ENCODE results near the gene CNTN2. TPM values are rescaled to one million over a fixed set of nuclear protein-coding genes. Genes with fewer than 3 reads are reported as not detected.
A peak's percentile ranks its signal among the peaks of the same experiment; 100 is the strongest.

Gene CNTN2
- total and polyA plus RNA-seq, 5 donors: 0.78 to 1.8 (median 1.4) TPM

DNA sequence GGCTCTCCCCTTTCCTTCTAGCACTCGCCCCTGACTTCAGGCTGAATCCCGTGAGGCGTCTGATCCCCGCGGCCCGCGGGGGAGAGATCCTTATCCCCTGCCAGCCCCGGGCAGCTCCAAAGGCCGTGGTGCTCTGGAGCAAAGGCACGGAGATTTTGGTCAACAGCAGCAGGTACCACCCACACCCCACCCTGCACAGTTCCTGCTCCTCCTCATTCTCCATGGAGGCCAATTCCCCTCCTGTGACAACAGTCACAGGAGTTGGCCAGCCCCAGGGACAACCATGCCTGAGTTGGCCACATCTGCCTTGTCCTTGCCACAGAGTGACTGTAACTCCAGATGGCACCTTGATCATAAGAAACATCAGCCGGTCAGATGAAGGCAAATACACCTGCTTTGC, 21.3 kb downstream of the CNTN2 start:
- intact Hi-C loops (cut with DNase I): loop anchor here in 3 of 4 donors (5.0 kb wide), 2 partner anchors 77 to 82 kb away; no protein-coding TSS in a partner anchor
- 86% methylated on average over 11 of the region's 11 CpGs for WGBS

DNA sequence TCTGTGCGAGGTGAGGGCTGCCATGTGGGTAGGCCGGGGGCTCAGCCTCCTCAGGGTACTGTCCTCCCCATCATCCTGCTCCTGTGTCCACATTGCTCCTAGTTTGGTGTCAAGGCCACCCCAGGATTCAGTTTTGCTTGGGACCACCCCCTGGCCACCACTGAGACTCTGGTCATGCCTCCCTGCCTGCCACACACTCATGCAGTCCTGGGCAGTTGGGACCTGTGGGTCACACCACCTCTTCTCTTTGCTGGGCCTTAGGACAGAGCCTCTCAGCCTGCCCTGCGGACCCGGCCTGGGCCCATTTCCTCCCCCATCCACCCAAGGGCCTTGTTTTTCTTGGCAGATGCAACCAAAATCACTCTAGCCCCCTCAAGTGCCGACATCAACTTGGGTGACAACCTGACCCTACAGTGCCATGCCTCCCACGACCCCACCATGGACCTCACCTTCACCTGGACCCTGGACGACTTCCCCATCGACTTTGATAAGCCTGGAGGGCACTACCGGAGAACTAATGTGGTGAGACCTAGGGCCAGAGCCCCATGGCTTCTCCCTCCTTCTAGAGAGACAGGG, 21.8 kb downstream of the CNTN2 start:
- no peaks in the 10 kb centered on the region for H3K27me3 ChIP-seq (ENCODE audit: control insufficient read depth, insufficient read depth)
- no peak overlapping the region for H3K4me3 ChIP-seq (ENCODE audit: low read length)
- DNase-seq: no peak
- ATAC-seq: no peak
- intact Hi-C loops (cut with DNase I): loop anchor here in 3 of 4 donors (5.0 kb wide), 2 partner anchors 78 to 83 kb away; no protein-coding TSS in a partner anchor
- no peaks in the 10 kb centered on the region for H3K4me1 ChIP-seq (ENCODE audit: control insufficient read depth, insufficient read depth, low read length)
- WGBS: 86% methylated on average over 9 of the region's 9 CpGs
- no peaks in the 10 kb centered on the region for H3K9me3 ChIP-seq (ENCODE audit: control insufficient read depth, low read length)
- H3K27ac ChIP-seq (ENCODE audit: low read length): no peak overlapping the region

More for the DNA sequence above, 21.3 kb downstream of the CNTN2 start:
- no peaks in the 10 kb centered on the region for H3K9me3 ChIP-seq (ENCODE audit: control insufficient read depth, low read length)
- no peak overlapping the region for H3K4me3 ChIP-seq (ENCODE audit: low read length)
- no peaks in the 10 kb centered on the region for H3K4me1 ChIP-seq (ENCODE audit: control insufficient read depth, insufficient read depth, low read length)
- no peaks in the 10 kb centered on the region for H3K27me3 ChIP-seq (ENCODE audit: control insufficient read depth, insufficient read depth)
- ATAC-seq (no peak), DNase-seq (no peak)
- H3K27ac ChIP-seq (ENCODE audit: low read length): no peak overlapping the region

DNA sequence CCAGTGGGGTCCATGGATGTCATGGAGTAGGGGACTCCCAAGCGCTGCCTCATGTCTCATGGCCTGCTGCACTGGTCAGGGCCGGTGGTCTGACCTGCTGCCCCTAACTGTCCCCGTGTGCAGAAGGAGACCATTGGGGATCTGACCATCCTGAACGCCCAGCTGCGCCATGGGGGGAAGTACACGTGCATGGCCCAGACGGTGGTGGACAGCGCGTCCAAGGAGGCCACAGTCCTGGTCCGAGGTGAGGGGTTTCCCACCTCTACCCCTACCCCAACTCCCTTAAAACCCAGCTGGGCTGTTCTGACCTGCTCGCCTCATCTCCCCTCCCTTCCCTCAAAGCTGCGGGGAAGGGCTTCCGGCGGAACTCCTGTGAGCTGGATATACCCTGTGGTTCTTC, 22.7 kb downstream of the CNTN2 start:
- Histone ChIP-seq H3K9me3 (ENCODE audit: control insufficient read depth, low read length) (no peaks in the 10 kb centered on the region), H3K4me3 (ENCODE audit: low read length) (no peak overlapping the region), H3K4me1 (ENCODE audit: control insufficient read depth, insufficient read depth, low read length) (no peaks in the 10 kb centered on the region), H3K27ac (ENCODE audit: low read length) (no peak overlapping the region), H3K27me3 (ENCODE audit: control insufficient read depth, insufficient read depth) (no peaks in the 10 kb centered on the region)
- WGBS: 89% methylated on average over 14 of the region's 14 CpGs
- intact Hi-C loops (cut with DNase I): no loop called here
- DNase-seq (no peak), ATAC-seq (no peak)

- no peak overlapping the region for H3K4me3 ChIP-seq (ENCODE audit: low read length)
- no peak for ATAC-seq
- no peaks in the 10 kb centered on the region for H3K27me3 ChIP-seq (ENCODE audit: control insufficient read depth, insufficient read depth)
- intact Hi-C loops (cut with DNase I): no loop called here
- H3K4me1 ChIP-seq (ENCODE audit: control insufficient read depth, insufficient read depth, low read length): no peaks in the 10 kb centered on the region
- H3K27ac ChIP-seq (ENCODE audit: low read length): no peak overlapping the region
- WGBS: 77% methylated on average over 13 of the region's 13 CpGs
- DNase-seq: no peak
- no peaks in the 10 kb centered on the region for H3K9me3 ChIP-seq (ENCODE audit: control insufficient read depth, low read length)
Measured at GRCh38 chr1:205066141-205066818, 23.3 kb downstream of the CNTN2 start.

GRCh38 chr1:205067031-205067430, 24.0 kb downstream of the CNTN2 start:
- H3K27me3 ChIP-seq (ENCODE audit: control insufficient read depth, insufficient read depth): no peaks in the 10 kb centered on the region
- no peak overlapping the region for H3K27ac ChIP-seq (ENCODE audit: low read length)
- H3K4me1 ChIP-seq (ENCODE audit: control insufficient read depth, insufficient read depth, low read length): no peaks in the 10 kb centered on the region
- H3K4me3 ChIP-seq (ENCODE audit: low read length): no peak overlapping the region
- H3K9me3 ChIP-seq (ENCODE audit: control insufficient read depth, low read length): no peaks in the 10 kb centered on the region
- DNase-seq (no peak), ATAC-seq (no peak)
- intact Hi-C loops (cut with DNase I): no loop called here
- 96% methylated on average over 6 of the region's 6 CpGs for WGBS

DNA sequence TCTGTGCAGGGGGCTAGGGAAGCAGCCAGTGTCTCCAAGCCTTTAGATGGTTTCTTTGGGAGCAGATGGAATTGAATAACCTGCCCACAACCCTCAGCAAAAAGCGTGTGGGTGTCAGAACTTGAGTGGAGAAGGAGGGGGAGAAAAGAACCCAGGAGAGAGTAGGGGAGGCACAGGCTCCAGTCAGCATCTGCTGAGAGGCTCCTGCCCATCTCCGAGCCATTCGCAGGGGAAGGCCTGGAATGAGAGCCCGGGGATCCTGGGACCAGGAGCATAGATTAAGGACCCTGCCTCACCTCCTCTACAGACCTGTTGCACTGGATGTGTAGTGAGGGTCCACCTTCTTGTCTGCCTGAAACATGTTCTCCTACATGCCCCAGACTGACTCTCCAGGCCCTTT, 25.0 kb downstream of the CNTN2 start:
- 77% methylated on average over 4 of the region's 4 CpGs for WGBS
- Histone ChIP-seq H3K4me3 (ENCODE audit: low read length) (no peak overlapping the region), H3K4me1 (ENCODE audit: control insufficient read depth, insufficient read depth, low read length) (no peaks in the 10 kb centered on the region), H3K9me3 (ENCODE audit: control insufficient read depth, low read length) (no peaks in the 10 kb centered on the region), H3K27me3 (ENCODE audit: control insufficient read depth, insufficient read depth) (no peaks in the 10 kb centered on the region), H3K27ac (ENCODE audit: low read length) (no peak overlapping the region)
- ATAC-seq: no peak
- no peak for DNase-seq
- intact Hi-C loops (cut with DNase I): no loop called here

GRCh38 chr1:205068457-205069040, 25.5 kb downstream of the CNTN2 start:
- 13% methylated on average over 2 of the region's 2 CpGs for WGBS
- intact Hi-C loops (cut with DNase I): no loop called here
- Histone ChIP-seq H3K4me3 (ENCODE audit: low read length) (no peak overlapping the region), H3K27ac (ENCODE audit: low read length) (no peak overlapping the region), H3K9me3 (ENCODE audit: control insufficient read depth, low read length) (no peaks in the 10 kb centered on the region), H3K27me3 (ENCODE audit: control insufficient read depth, insufficient read depth) (no peaks in the 10 kb centered on the region), H3K4me1 (ENCODE audit: control insufficient read depth, insufficient read depth, low read length) (no peaks in the 10 kb centered on the region)
- no peak for ATAC-seq
- DNase-seq: no peak

DNA sequence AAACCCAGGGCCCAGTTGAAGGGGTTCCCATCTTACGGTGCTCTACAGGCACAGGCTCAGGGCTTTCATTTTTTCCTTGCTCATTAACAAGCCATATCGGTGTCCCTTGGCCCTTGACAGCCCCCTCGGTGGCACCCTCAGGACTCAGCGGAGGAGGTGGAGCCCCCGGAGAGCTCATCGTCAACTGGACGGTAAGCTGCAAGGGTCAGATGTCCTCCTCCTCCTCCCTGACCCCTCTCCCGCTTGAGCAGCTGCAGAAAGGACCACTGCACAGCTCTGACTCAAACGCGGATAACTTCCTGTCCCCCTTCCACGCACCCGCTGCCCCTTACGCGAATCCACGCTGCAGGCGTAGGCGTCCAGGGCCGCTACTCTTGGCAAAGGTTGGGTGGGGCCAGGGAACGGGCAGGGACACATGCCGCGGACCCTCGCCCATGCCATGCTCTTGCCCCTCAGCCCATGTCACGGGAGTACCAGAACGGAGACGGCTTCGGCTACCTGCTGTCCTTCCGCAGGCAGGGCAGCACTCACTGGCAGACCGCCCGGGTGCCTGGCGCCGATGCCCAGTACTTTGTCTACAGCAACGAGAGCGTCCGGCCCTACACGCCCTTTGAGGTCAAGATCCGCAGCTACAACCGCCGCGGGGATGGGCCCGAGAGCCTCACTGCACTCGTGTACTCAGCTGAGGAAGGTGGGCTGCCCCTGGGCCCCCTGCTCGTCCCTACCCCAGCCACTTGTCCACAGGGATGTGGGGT, 26.5 kb downstream of the CNTN2 start:
- Histone ChIP-seq H3K27me3 (ENCODE audit: control insufficient read depth, insufficient read depth) (no peaks in the 10 kb centered on the region), H3K4me3 (ENCODE audit: low read length) (no peak overlapping the region), H3K9me3 (ENCODE audit: control insufficient read depth, low read length) (no peaks in the 10 kb centered on the region), H3K27ac (ENCODE audit: low read length) (no peak overlapping the region), H3K4me1 (ENCODE audit: control insufficient read depth, insufficient read depth, low read length) (no peaks in the 10 kb centered on the region)
- intact Hi-C loops (cut with DNase I): no loop called here
- DNase-seq (peak; percentile 43 to 82 (median 76)), ATAC-seq (peak; percentile 19 to 39)
- WGBS: 76% methylated on average over 42 of the region's 42 CpGs

DNA sequence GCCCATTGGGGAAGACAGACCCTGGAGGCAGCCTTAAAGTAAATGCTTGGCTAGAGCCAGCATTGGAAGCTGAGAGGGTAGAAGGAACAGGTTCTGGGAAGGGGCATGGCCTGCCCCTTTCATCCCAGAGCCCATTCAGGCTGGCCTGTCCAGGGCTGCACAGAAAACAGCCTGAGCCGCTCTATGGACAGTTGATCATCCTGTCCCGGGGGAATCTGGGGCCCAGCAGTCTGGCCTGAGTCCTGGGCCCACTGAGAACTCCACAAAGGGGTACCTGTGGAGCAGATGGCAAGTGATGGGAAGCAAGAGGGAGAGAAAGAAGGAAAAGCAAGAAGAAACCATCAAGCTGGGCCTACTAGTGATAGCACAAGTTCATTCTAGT, 28.0 kb downstream of the CNTN2 start:
- Histone ChIP-seq H3K27ac (ENCODE audit: low read length) (no peak overlapping the region), H3K4me3 (ENCODE audit: low read length) (no peak overlapping the region), H3K4me1 (ENCODE audit: control insufficient read depth, insufficient read depth, low read length) (no peaks in the 10 kb centered on the region), H3K9me3 (ENCODE audit: control insufficient read depth, low read length) (no peaks in the 10 kb centered on the region), H3K27me3 (ENCODE audit: control insufficient read depth, insufficient read depth) (no peaks in the 10 kb centered on the region)
- 88% methylated on average over 2 of the region's 2 CpGs for WGBS
- no peak for DNase-seq
- ATAC-seq: no peak
- intact Hi-C loops (cut with DNase I): no loop called here

- intact Hi-C loops (cut with DNase I): no loop called here
- Histone ChIP-seq H3K27ac (ENCODE audit: low read length) (no peak overlapping the region), H3K27me3 (ENCODE audit: control insufficient read depth, insufficient read depth) (no peaks in the 10 kb centered on the region), H3K4me3 (ENCODE audit: low read length) (no peak overlapping the region), H3K9me3 (ENCODE audit: control insufficient read depth, low read length) (no peaks in the 10 kb centered on the region), H3K4me1 (ENCODE audit: control insufficient read depth, insufficient read depth, low read length) (no peaks in the 10 kb centered on the region)
- no peak for ATAC-seq
- 81% methylated on average over 12 of the region's 12 CpGs for WGBS
- no peak for DNase-seq
Measured at GRCh38 chr1:205071801-205072200, 28.8 kb downstream of the CNTN2 start.

DNA sequence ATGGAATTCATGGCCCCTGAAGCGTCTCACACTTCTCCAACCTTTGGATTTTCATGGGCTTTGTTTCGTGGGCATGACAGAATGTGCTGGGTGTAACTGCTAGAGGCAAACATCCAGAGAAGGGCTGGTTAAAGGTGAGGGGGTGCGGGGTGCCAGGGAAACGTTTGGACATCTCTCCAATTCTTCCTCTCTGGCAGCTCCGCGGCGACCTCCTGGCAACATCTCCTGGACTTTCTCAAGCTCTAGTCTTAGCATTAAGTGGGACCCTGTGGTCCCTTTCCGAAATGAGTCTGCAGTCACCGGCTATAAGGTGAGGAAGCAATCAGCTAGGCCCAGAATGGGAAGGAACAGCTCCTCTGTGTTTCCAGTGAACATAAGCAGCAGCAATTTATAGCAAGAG, 29.3 kb downstream of the CNTN2 start:
- intact Hi-C loops (cut with DNase I): no loop called here
- H3K27me3 ChIP-seq (ENCODE audit: control insufficient read depth, insufficient read depth): no peaks in the 10 kb centered on the region
- H3K4me1 ChIP-seq (ENCODE audit: control insufficient read depth, insufficient read depth, low read length): no peaks in the 10 kb centered on the region
- H3K4me3 ChIP-seq (ENCODE audit: low read length): no peak overlapping the region
- ATAC-seq: no peak
- no peak for DNase-seq
- 85% methylated on average over 9 of the region's 9 CpGs for WGBS
- H3K27ac ChIP-seq (ENCODE audit: low read length): no peak overlapping the region
- H3K9me3 ChIP-seq (ENCODE audit: control insufficient read depth, low read length): no peaks in the 10 kb centered on the region

Measured in right cardiac atrium (tissue), 5 donors.